ENCODE data around the gene C4orf50.

Gene C4orf50

GRCh38 chr4:5979981-5980380, 38.2 kb downstream of the C4orf50 start:
- no peaks in the 10 kb centered on the region for H3K4me1 ChIP-seq (ENCODE audit: low read length)
- TF ChIP-seq, protein P1, sequence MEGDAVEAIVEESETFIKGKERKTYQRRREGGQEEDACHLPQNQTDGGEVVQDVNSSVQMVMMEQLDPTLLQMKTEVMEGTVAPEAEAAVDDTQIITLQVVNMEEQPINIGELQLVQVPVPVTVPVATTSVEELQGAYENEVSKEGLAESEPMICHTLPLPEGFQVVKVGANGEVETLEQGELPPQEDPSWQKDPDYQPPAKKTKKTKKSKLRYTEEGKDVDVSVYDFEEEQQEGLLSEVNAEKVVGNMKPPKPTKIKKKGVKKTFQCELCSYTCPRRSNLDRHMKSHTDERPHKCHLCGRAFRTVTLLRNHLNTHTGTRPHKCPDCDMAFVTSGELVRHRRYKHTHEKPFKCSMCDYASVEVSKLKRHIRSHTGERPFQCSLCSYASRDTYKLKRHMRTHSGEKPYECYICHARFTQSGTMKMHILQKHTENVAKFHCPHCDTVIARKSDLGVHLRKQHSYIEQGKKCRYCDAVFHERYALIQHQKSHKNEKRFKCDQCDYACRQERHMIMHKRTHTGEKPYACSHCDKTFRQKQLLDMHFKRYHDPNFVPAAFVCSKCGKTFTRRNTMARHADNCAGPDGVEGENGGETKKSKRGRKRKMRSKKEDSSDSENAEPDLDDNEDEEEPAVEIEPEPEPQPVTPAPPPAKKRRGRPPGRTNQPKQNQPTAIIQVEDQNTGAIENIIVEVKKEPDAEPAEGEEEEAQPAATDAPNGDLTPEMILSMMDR (IDR thresholded peaks at IDR 0.05; ENCODE audit: low read depth, low read length), result no peak
- no peak for TF ChIP-seq EZH2phosphoT487 (IDR thresholded peaks at IDR 0.05; ENCODE audit: low read depth)
- no peak overlapping the region for H3K27ac ChIP-seq (ENCODE audit: low read length)
- 0 out of 2 replicates have a peak, but pooled peaks cover 5% of the 10 kb centered on the region for H3K9me3 ChIP-seq (ENCODE audit: insufficient read depth, low read length)
- no peaks in the 10 kb centered on the region for H3K79me2 ChIP-seq (ENCODE audit: low read length)
- no peaks in the 10 kb centered on the region for H4K20me1 ChIP-seq (ENCODE audit: insufficient read depth, low read length)
- H3K27me3 ChIP-seq (ENCODE audit: low read depth, low read length), result peaks cover 23% of the 10 kb centered on the region
- H3K4me2 ChIP-seq (ENCODE audit: low read length), result no peak overlapping the region
- no peaks in the 10 kb centered on the region for H3K36me3 ChIP-seq (replicated peaks; ENCODE audit: low read depth, low read length)
- H3K9ac ChIP-seq (ENCODE audit: low read length), result no peak overlapping the region
- H2AFZ ChIP-seq (ENCODE audit: low read depth, low read length), result no peak overlapping the region
- no peak overlapping the region for H3K4me3 ChIP-seq (ENCODE audit: low read length)

DNA sequence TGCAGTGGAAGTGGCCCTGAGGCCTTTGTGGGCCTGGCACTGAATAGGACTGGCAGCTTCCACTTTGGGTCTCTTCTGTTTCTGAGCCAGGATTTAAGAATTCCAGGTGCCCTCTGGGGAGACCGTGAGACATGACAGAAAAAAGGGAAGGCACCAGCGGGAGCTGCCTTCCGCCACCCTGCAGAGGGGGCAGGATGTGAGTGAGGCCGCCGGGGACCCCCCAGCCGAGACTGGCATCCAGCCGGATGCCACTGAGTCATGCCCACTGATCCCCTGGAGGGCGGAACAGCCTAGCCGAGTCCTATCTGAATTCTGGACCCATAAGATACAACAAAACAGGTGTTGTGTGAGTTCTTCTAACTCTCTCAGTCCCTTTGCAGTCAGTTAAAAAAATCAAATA, 41.3 kb downstream of the C4orf50 start:
- H2AFZ ChIP-seq (ENCODE audit: low read depth, low read length), result no peak overlapping the region
- H3K4me1 ChIP-seq (ENCODE audit: low read length), result no peaks in the 10 kb centered on the region
- no peak overlapping the region for H3K27ac ChIP-seq (ENCODE audit: low read length)
- H3K9ac ChIP-seq (ENCODE audit: low read length), result no peak overlapping the region
- no peak for TF ChIP-seq EZH2phosphoT487 (IDR thresholded peaks at IDR 0.05; ENCODE audit: low read depth)
- TF ChIP-seq, protein P1 (IDR thresholded peaks at IDR 0.05; ENCODE audit: low read depth, low read length), result no peak
- H3K36me3 ChIP-seq (replicated peaks; ENCODE audit: low read depth, low read length), result no peaks in the 10 kb centered on the region
- no peaks in the 10 kb centered on the region for H4K20me1 ChIP-seq (ENCODE audit: insufficient read depth, low read length)
- no peaks in the 10 kb centered on the region for H3K9me3 ChIP-seq (ENCODE audit: insufficient read depth, low read length)
- H3K4me3 ChIP-seq (ENCODE audit: low read length), result no peak overlapping the region
- H3K79me2 ChIP-seq (ENCODE audit: low read length), result no peaks in the 10 kb centered on the region
- peaks cover 23% of the 10 kb centered on the region for H3K27me3 ChIP-seq (ENCODE audit: low read depth, low read length)
- H3K4me2 ChIP-seq (ENCODE audit: low read length), result no peak overlapping the region

DNA sequence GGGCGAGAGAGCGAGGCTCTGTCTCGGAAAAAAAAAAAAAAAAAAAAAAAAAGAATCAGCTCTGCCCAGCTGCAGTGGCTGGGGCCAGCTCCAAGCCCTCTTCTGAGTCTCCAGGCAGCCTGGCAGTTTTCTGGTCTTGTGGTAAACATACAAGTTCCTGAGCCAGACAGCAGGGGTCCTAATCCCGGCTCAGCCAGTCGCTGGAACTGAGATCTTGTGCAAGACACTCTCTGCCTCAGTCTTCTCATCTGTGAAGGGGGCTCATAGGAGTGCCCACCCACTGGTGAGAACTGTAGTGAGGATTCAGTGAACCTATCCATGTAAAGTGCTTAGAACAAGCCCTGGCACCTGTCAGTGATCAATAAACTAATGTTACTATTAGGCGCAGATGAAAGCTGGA, 41.8 kb downstream of the C4orf50 start:
- no peaks in the 10 kb centered on the region for H3K36me3 ChIP-seq (replicated peaks; ENCODE audit: low read depth, low read length)
- H4K20me1 ChIP-seq (ENCODE audit: insufficient read depth, low read length), result no peaks in the 10 kb centered on the region
- no peaks in the 10 kb centered on the region for H3K4me1 ChIP-seq (ENCODE audit: low read length)
- H2AFZ ChIP-seq (ENCODE audit: low read depth, low read length), result no peak overlapping the region
- H3K27ac ChIP-seq (ENCODE audit: low read length), result no peak overlapping the region
- H3K4me3 ChIP-seq (ENCODE audit: low read length), result no peak overlapping the region
- no peaks in the 10 kb centered on the region for H3K9me3 ChIP-seq (ENCODE audit: insufficient read depth, low read length)
- H3K4me2 ChIP-seq (ENCODE audit: low read length), result no peak overlapping the region
- TF ChIP-seq, protein P1 (IDR thresholded peaks at IDR 0.05; ENCODE audit: low read depth, low read length), result no peak
- TF ChIP-seq EZH2phosphoT487 (IDR thresholded peaks at IDR 0.05; ENCODE audit: low read depth), result no peak
- H3K79me2 ChIP-seq (ENCODE audit: low read length), result no peaks in the 10 kb centered on the region
- H3K27me3 ChIP-seq (ENCODE audit: low read depth, low read length), result peaks cover 23% of the 10 kb centered on the region
- H3K9ac ChIP-seq (ENCODE audit: low read length), result no peak overlapping the region

GRCh38 chr4:5974321-5974720, 43.9 kb downstream of the C4orf50 start:
- H3K9me3 ChIP-seq (ENCODE audit: insufficient read depth, low read length), result no peaks in the 10 kb centered on the region
- H3K4me2 ChIP-seq (ENCODE audit: low read length), result no peak overlapping the region
- no peak overlapping the region for H3K27ac ChIP-seq (ENCODE audit: low read length)
- no peak overlapping the region for H2AFZ ChIP-seq (ENCODE audit: low read depth, low read length)
- peaks cover 17% of the 10 kb centered on the region for H3K27me3 ChIP-seq (ENCODE audit: low read depth, low read length)
- no peaks in the 10 kb centered on the region for H3K4me1 ChIP-seq (ENCODE audit: low read length)
- no peaks in the 10 kb centered on the region for H3K79me2 ChIP-seq (ENCODE audit: low read length)
- H4K20me1 ChIP-seq (ENCODE audit: insufficient read depth, low read length), result no peaks in the 10 kb centered on the region
- H3K4me3 ChIP-seq (ENCODE audit: low read length), result no peak overlapping the region
- no peak overlapping the region for H3K9ac ChIP-seq (ENCODE audit: low read length)
- no peaks in the 10 kb centered on the region for H3K36me3 ChIP-seq (replicated peaks; ENCODE audit: low read depth, low read length)
- TF ChIP-seq, protein P1 (IDR thresholded peaks at IDR 0.05; ENCODE audit: low read depth, low read length), result no peak
- no peak for TF ChIP-seq EZH2phosphoT487 (IDR thresholded peaks at IDR 0.05; ENCODE audit: low read depth)
